ENCODE data around the gene CACNA1D.

The CACNA1D gene

DNA sequence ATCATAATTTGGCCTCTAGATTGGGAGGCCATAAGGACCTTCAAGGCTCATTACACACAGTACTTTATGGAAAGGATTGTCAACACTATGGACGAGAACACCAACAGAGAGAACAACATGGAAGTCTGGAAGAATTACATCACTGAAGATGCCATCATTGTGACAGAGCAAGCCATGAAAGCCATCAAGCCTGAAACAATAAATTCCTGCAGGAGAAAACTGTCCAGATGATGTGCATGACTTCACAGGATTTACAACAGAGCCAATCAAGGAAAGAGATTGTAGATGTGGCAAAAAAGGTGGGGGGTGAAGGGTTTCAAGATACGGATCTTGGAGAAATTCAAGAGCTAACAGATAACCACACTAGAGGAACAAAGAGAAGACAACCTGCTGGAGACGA lies 367.8 kb downstream of the CACNA1D start:
- DNase-seq, result no peak

DNA sequence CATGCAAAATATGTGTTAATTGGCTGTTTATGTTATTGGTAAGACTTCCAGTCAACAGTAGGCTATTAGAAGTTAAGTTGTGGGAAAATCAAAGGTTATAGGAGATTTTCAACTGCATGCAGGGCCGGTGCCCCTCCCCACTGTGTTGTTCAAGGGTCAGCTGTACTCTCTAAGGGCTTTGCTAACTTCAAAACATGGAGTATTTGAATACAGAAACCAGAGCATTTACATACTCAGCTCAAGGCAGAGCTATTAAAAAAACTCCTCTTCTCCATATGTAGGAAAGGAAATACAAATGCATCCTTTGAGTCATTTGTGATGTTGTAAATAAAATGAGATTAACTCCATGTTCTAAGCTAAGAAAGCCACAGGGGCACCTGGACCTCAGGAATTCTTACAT lies 368.7 kb downstream of the CACNA1D start:
- DNase-seq, result no peak
